HK-2 (cell line): ENCODE results near the gene MRPL38.
A peak's percentile ranks its signal among the peaks of the same experiment; 100 is the strongest.

Experiments
- DNase-seq: peaks from one replicate; pipeline ENCODE4 v3.0.0-alpha.2; 2018; ENCODE audit not compliant: unreplicated experiment

MRPL38 gene

GRCh38 chr17:75904749-75905521 lies at the start of gene MRPL38:
Gene MRPL38 (minus strand): TSS chr17:75904884. CDS start chr17:75904875, 9 bp downstream.
- peak; percentile 98 for DNase-seq

GRCh38 chr17:75950855-75951554 lies 46.3 kb upstream of the MRPL38 start:
- DNase-seq = no peak

- DNase-seq = no peak
Measured at GRCh38 chr17:75950421-75950820, 45.7 kb upstream of the MRPL38 start.

GRCh38 chr17:75945211-75945610 lies 40.5 kb upstream of the MRPL38 start:
- no peak for DNase-seq

GRCh38 chr17:75943491-75943890 lies 38.8 kb upstream of the MRPL38 start:
- DNase-seq = no peak

GRCh38 chr17:75942473-75942872 lies 37.8 kb upstream of the MRPL38 start:
- no peak for DNase-seq

- DNase-seq = no peak
Measured at GRCh38 chr17:75941442-75941819, 36.7 kb upstream of the MRPL38 start.

GRCh38 chr17:75940727-75941441 lies 36.2 kb upstream of the MRPL38 start, which contains the start of gene FBF1:
Gene FBF1 (minus strand): TSS chr17:75941042. CDS start chr17:75938149, 2,893 bp downstream.
- peak; percentile 97 for DNase-seq

GRCh38 chr17:75937652-75938051 lies 33.0 kb upstream of the MRPL38 start:
- DNase-seq = no peak

- DNase-seq = no peak
Measured at GRCh38 chr17:75933808-75934207, 29.1 kb upstream of the MRPL38 start.

- DNase-seq = no peak
Measured at GRCh38 chr17:75932852-75933251, 28.2 kb upstream of the MRPL38 start.

GRCh38 chr17:75931062-75931461 lies 26.4 kb upstream of the MRPL38 start:
- no peak for DNase-seq

- no peak for DNase-seq
Measured at GRCh38 chr17:75927286-75927922, 22.7 kb upstream of the MRPL38 start.

GRCh38 chr17:75926456-75926855 lies 21.8 kb upstream of the MRPL38 start:
- no peak for DNase-seq

- no peak for DNase-seq
Measured at GRCh38 chr17:75925912-75926311, 21.2 kb upstream of the MRPL38 start.

- no peak for DNase-seq
Measured at GRCh38 chr17:75925103-75925502, 20.4 kb upstream of the MRPL38 start.

GRCh38 chr17:75922963-75923874 lies 18.5 kb upstream of the MRPL38 start:
- no peak for DNase-seq

GRCh38 chr17:75922173-75922961 lies 17.7 kb upstream of the MRPL38 start:
- DNase-seq = no peak

- DNase-seq = no peak
Measured at GRCh38 chr17:75921596-75921995, 16.9 kb upstream of the MRPL38 start.

- DNase-seq = no peak
Measured at GRCh38 chr17:75920045-75920560, 15.4 kb upstream of the MRPL38 start.
